RWPE2 (cell line): ENCODE results near the gene PHIP.

Experiments used
- ATAC-seq: fragments of 200-7000 bp; cut with Tn5 transposase; 3 replicates; pipeline ENCODE4 v1.9.1; 2021; ENCODE audit warnings: low read depth
- DNase-seq: peaks from one replicate; pipeline ENCODE4 v3.0.0-alpha.2; 2020; ENCODE audit warnings: low spot score
- H3K27ac ChIP-seq: fragments of 450-650 bp; 2 replicates; pipeline ENCODE4 v1.5.1; 2017; ENCODE audit warnings: mild to moderate bottlenecking; ENCODE audit not compliant: poor library complexity, severe bottlenecking
- H3K27me3 ChIP-seq: fragments of 250-450 bp; sonication (Bioruptor Pico); 2 replicates; pipeline ENCODE4 v1.5.1; 2021; ENCODE audit warnings: mild to moderate bottlenecking, moderate library complexity; ENCODE audit not compliant: insufficient read depth, poor library complexity, severe bottlenecking
- H3K36me3 ChIP-seq: fragments of 250-450 bp; sonication (Bioruptor Pico); 2 replicates; pipeline ENCODE4 v1.5.1; 2020; ENCODE audit warnings: low read depth, mild to moderate bottlenecking, moderate library complexity
- H3K4me1 ChIP-seq: fragments of 250-450 bp; sonication (Bioruptor Pico); 2 replicates; pipeline ENCODE4 v1.5.1; 2021; ENCODE audit warnings: mild to moderate bottlenecking, moderate library complexity; ENCODE audit not compliant: insufficient read depth, poor library complexity, severe bottlenecking
- H3K4me3 ChIP-seq: fragments of 250-450 bp; sonication (Bioruptor Pico); 2 replicates; pipeline ENCODE4 v1.5.1; 2021; ENCODE audit warnings: mild to moderate bottlenecking, moderate library complexity; ENCODE audit not compliant: severe bottlenecking
- H3K9me3 ChIP-seq: fragments of 250-450 bp; sonication (Bioruptor Pico); 2 replicates; pipeline ENCODE4 v1.5.1; 2021; ENCODE audit warnings: mild to moderate bottlenecking, moderate library complexity; ENCODE audit not compliant: severe bottlenecking
- TF ChIP-seq, protein P1 (sequence below): fragments of 450-650 bp; IDR thresholded peaks from one replicate; pipeline ENCODE4 v1.5.1; 2017; ENCODE audit warnings: mild to moderate bottlenecking, moderate library complexity; ENCODE audit not compliant: poor library complexity, severe bottlenecking

PHIP gene

DNA sequence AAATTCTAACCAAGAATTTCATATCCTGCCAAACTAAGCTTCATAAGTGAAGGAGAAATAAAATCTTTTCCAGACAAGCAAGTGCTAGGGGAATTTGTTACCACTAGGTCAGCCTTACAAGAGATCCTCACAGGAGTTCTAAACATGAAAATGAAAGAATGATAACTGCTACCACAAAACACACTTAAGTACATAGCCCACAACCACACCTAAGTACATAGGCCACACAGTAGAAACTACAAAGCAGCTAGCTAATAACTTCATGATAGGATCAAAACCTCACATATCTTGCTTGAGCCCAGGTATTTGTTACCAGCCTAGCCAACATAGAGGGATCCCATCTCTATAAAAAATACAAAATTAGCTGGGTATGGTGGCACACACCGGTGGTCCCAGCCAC, 160.3 kb downstream of the PHIP start:
- Histone ChIP-seq H3K27ac (no peak overlapping the region), H3K4me1 (no peaks in the 10 kb centered on the region), H3K36me3 (no peaks in the 10 kb centered on the region), H3K27me3 (no peaks in the 10 kb centered on the region), H3K9me3 (peaks cover 4% of the 10 kb centered on the region), H3K4me3 (no peak overlapping the region)
- DNase-seq = no peak
- TF ChIP-seq, protein P1, sequence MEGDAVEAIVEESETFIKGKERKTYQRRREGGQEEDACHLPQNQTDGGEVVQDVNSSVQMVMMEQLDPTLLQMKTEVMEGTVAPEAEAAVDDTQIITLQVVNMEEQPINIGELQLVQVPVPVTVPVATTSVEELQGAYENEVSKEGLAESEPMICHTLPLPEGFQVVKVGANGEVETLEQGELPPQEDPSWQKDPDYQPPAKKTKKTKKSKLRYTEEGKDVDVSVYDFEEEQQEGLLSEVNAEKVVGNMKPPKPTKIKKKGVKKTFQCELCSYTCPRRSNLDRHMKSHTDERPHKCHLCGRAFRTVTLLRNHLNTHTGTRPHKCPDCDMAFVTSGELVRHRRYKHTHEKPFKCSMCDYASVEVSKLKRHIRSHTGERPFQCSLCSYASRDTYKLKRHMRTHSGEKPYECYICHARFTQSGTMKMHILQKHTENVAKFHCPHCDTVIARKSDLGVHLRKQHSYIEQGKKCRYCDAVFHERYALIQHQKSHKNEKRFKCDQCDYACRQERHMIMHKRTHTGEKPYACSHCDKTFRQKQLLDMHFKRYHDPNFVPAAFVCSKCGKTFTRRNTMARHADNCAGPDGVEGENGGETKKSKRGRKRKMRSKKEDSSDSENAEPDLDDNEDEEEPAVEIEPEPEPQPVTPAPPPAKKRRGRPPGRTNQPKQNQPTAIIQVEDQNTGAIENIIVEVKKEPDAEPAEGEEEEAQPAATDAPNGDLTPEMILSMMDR = no peak
- ATAC-seq = no peak

DNA sequence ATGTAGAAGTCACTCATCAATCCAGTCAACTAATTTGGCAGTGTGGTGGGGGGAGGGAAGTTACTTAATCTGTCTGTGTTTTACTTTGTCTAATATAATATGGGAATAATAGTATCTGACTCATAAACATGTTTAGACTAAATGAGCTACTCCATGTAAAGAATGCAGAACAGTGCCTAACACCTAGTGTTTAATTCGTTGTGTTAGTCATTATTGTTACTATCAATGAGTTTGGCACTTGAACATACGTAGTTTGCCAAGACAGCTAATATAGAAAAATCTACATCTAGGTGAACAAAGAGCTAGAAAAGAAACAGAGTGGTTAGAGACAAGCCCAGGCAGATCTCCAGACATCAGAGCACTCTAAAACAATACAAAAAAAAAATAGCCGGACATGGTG, 161.6 kb downstream of the PHIP start:
- no peak overlapping the region for H3K27ac ChIP-seq
- peaks cover 4% of the 10 kb centered on the region for H3K9me3 ChIP-seq
- no peaks in the 10 kb centered on the region for H3K4me1 ChIP-seq
- H3K4me3 ChIP-seq = no peak overlapping the region
- ATAC-seq = peak; percentile 54
- DNase-seq = no peak
- no peaks in the 10 kb centered on the region for H3K36me3 ChIP-seq
- H3K27me3 ChIP-seq = no peaks in the 10 kb centered on the region
- TF ChIP-seq, protein P1 = no peak

DNA sequence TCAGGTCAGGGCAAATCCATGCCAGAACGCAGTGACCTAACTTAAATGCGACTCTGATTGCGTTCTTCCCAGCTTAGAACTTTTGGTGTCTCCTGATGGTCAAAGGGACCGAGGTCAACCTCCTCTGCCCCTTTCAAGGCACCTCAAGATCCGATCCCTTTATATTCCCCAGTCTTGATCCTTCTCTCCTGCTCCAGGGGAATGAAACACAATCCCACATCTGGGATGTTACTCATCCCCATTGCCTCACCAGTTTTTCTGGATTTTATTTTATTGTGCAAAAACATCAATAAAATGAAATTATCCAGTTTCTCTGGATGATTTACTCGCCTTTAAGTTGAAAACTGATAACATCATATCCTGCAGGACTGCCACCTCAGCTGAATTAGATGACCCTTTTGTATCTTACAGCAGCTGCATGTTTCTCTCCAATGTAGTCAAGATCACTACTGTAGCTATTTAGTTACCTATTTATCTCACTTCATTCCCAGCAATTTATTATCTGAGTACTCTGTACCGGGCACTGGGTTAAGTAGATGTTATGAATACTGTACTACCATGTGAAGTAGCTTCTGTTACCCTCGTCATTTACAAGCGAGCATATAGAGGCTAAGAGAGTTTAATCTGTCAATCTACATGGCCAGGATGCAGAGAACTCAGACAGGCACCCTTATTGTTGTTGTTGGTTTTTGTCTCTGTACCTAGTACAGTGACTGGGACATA, 166.7 kb downstream of the PHIP start:
- Histone ChIP-seq H3K27ac (no peak overlapping the region), H3K4me1 (peaks cover 13% of the 10 kb centered on the region), H3K36me3 (no peaks in the 10 kb centered on the region), H3K9me3 (no peaks in the 10 kb centered on the region), H3K27me3 (no peaks in the 10 kb centered on the region), H3K4me3 (no peak overlapping the region)
- DNase-seq (no peak), ATAC-seq (peak; percentile 18; the same call in 1 of the 3 replicates)
- TF ChIP-seq, protein P1 = no peak

DNA sequence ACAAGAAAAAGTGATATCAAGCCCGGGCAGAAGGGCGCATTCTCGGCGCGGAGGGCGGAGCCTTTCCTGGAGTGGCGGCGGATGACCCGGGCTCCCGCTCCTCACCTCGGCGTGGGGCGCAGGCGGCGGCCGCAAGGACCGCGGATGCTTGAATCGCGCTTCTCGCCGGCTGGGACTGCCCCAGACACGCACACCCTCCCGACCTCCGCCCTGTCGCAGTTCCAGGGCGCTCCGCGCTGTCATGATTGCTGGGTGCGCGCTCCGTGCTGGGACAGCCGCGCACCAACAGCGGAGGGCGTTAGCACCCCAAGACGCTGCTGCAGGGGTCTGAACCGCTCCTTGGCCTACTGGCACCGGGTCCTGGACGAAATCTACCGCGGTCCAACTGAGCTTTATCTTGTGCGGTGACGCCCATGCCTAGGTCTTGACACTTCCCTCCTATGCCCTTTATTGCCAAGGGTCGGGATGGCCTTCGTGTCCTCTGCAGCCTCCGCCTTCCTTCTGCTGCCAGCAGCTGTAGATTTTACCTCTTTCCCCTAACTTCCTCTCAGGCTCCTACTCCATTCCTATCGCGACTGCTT, 167.4 kb downstream of the PHIP start:
- Histone ChIP-seq H3K4me1 (peaks cover 13% of the 10 kb centered on the region), H3K27me3 (no peaks in the 10 kb centered on the region), H3K36me3 (no peaks in the 10 kb centered on the region), H3K4me3 (peak overlapping the region; percentile 21), H3K9me3 (no peaks in the 10 kb centered on the region), H3K27ac (no peak overlapping the region)
- DNase-seq (no peak), ATAC-seq (peak; percentile 82)
- TF ChIP-seq, protein P1 = no peak

DNA sequence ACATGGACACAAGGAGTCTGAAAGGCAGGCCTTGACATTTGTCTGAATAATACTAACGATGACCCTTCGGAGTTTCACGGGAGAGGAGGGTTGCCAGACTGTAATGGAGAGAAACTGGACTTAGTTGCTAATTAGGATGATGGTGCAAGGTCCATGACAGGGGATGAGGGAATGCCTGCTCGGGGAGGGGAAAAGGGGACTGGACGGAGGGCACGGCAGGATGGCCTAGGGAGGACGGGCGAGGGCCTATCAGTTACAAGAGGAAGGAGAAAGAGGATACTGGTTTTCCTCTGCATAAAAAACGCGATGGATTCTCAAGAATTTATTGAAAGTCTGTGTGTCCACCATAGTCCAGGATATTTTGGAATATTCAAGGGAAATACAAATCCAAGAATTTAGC, 168.0 kb downstream of the PHIP start:
- TF ChIP-seq, protein P1 = no peak
- H3K4me1 ChIP-seq = peaks cover 13% of the 10 kb centered on the region
- no peak for ATAC-seq
- H3K36me3 ChIP-seq = no peaks in the 10 kb centered on the region
- no peaks in the 10 kb centered on the region for H3K27me3 ChIP-seq
- no peak overlapping the region for H3K27ac ChIP-seq
- no peaks in the 10 kb centered on the region for H3K9me3 ChIP-seq
- DNase-seq = no peak
- H3K4me3 ChIP-seq = no peak overlapping the region
